Stimulated activated CD8-positive, alpha-beta memory T cell treated with anti-CD3 and anti-CD28 coated beads, Interleukin-4, amount 100 ng/mL, for 24 hours (primary cell): Measurements from ENCODE around the gene ADGRA1.
"Not testable (repeated sequence)": the region's sequence is repeated elsewhere in the genome, so short reads cannot be mapped to it uniquely, and the experiment has no call there.

ENCODE experiments used
- DNase-seq: peaks from one replicate; pipeline ENCODE4 v3.0.0-alpha.2; 2020; ENCODE audit warnings: low read depth

Gene ADGRA1

DNA sequence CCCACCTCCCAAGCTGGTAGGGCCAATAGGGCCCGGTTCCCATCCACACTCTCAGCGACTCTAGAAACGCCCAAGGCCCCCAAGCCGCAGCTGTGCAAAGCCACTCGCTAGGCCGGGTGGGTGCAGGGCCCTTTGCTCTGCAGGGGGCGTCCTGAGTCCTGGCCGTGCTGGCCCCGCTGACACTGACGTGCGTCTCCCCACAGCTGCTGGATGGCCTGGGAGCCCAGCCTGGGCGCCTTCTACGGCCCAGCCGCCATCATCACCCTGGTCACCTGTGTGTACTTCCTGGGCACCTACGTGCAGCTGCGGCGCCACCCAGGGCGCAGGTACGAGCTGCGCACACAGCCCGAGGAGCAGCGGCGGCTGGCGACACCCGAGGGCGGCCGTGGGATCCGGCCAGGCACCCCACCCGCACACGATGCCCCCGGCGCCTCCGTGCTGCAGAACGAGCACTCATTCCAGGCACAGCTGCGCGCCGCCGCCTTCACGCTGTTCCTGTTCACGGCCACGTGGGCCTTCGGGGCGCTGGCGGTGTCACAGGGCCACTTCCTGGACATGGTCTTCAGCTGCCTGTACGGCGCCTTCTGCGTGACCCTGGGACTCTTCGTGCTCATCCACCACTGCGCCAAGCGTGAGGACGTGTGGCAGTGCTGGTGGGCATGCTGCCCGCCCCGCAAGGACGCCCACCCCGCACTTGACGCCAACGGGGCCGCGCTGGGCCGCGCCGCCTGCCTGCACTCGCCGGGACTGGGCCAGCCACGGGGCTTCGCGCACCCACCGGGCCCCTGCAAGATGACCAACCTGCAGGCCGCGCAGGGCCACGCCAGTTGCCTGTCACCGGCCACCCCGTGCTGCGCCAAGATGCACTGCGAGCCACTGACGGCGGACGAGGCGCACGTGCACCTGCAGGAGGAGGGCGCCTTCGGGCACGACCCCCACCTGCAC is 40.7 kb downstream of the ADGRA1 start:
- DNase-seq = no peak

DNA sequence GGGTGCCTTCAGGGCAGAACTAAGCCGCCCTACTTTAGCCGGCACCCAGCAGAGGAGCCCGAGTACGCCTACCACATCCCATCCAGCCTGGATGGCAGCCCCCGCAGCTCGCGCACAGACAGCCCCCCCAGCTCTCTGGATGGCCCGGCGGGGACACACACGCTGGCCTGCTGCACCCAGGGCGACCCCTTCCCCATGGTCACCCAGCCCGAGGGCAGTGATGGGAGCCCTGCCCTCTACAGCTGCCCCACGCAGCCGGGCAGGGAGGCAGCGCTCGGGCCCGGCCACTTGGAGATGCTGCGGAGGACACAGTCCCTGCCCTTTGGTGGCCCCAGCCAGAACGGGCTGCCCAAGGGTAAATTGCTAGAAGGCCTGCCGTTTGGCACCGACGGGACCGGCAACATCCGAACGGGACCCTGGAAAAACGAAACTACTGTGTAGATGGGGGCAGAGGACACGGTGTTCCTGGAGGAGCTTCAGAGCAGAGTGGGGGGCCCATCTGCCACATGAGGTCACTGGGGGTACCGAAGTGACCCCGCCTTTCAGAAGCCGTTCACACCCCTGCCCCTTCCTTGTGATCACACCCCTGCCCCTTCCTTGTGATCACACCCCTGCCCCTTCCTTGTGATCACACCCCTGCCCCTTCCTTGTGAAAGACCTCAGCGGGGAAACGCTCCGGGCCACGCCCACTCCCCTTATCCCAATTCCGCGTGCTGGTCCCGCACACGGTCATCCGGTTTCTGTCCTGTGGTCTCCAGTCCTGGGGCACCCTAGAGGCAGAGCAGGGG is 41.5 kb downstream of the ADGRA1 start:
- no peak for DNase-seq

DNA sequence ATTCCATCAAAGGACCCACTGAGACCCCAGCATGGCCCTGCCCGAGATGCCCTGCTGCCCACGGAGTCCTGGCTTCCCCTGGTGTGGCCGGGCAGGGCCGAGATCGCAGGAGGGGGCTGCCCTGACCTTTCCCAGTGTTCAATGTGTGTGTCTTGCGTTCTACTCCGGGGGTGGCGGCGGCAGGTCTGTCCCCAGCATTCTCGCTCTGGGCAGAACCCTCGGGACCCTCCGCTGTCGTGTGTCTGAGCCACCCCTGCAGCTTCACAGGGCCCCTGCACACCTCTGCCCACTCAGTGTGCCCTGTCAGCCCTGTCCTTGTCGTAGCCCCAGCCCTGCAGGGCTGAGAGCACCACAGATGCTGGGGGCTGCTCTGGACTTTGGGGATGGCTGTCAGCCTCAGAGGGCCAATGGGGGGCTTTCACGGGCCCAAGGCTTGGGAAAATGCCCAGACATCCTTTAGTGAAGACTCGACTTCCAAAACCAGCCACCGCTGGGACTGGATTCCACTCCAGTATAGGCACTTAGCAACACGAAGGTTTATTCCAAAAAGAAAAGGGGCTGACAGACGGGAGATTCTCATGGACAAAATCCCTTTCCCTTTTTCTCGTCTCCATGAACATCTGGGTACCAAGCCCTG is 42.3 kb downstream of the ADGRA1 start:
- DNase-seq = no peak

DNA sequence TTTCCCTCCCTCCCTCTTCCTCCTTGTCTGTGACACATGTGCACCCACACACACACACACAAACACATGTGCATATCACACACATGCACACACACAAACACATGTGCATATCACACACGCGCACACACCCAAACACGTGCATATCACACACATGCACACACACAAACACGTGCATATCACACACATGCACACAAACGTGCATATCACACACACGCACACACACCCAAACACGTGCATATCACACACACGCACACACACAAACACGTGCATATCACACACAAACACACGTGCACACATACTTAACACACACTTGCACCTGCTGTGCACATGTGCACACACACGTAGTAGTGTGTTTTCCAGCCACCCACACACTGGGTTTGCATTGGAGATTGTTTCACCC is 42.9 kb downstream of the ADGRA1 start:
- DNase-seq = no peak

DNA sequence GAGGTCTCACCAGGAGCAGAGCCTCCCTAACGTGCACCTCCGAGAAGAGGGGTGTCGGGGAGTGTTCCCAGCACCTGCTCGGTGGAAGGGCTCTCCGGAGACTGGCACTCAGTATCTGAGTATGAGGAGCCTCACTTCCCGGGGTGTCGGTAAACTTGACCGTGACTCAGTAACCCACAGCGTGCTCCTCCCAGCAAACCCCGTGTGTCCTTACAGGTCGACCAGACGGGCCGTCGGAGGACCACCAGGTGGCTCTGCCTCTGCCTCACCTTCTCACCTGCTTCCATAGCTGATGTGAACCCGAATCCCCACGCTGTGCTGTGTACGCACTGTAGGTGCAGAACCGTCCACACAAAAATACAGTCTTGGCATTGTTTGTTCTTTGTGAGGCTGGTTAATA is 43.3 kb downstream of the ADGRA1 start:
- no peak for DNase-seq

DNA sequence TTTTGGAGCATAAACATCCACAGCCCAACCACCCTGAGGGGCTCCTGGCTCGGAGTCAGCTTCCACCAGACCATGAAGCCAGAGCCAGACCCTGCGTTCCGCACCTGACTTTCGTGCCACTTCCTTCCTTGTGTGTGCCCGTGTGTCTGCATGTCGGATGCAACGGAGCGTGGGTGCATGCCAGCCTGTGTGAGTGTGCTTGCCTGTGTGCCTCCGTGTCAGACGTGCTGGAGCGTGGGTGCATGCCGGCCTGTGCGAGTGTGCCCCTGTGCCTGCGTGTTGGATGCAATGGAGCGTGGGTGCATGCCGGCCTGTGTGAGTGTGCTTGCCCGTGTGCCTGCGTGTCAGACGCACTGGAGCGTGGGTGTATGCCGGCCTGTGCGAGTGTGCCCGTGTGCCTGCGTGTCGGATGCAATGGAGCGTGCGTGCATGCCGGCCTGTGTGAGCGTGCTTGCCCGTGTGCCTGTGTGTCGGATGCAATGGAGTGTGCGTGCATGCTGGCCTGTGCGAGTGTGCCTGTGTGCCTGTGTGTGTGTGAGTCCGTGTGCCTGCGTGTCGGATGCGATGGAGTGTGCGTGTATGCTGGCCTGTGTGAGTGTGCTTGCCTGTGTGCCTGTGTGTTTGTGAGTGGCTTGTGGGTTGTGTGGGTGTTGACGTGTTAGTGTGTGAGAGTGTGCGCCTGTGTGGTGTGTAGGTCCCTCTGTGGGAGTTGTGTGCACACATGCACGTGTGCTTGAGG is 44.2 kb downstream of the ADGRA1 start:
- no peak for DNase-seq

DNA sequence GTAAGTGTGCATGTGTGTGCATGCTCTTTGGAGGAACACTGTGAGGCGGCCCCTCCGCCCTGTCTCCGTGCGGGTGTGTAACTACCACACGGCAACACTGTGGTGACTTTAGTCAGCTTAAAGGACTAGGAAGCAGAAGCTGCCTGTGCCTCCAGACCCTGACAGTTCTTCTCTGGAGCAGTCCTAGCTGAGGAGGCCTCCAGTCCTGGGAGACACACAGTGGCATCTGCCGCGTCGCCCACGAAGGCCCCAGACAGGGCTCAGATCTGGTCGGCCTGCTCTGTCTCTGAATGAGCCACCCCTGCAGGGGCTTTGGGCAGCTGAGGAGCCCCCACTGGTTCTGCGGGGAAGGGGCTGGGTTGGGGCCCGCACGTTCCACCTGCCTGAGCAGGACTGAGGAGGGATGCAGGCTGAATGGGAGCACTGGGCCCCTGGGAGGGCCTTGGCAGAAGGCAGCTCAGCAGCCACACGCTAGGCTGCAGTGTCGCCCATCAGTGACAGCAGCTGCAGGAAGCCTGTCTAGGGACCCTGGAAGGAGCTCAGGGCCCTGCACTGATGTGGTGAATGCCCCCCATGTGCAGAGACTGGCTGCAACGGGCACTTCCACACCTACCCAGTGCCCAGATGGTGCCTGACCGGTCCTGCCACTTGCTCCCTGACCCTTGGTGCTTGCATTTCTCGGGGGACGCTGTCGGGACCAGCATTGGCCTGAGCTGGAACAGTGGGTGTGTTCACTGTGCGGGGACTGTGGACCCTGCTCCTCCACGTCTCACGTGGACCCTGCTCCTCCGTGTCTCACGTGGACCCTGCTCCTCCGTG is 45.0 kb downstream of the ADGRA1 start:
- DNase-seq = no peak

DNA sequence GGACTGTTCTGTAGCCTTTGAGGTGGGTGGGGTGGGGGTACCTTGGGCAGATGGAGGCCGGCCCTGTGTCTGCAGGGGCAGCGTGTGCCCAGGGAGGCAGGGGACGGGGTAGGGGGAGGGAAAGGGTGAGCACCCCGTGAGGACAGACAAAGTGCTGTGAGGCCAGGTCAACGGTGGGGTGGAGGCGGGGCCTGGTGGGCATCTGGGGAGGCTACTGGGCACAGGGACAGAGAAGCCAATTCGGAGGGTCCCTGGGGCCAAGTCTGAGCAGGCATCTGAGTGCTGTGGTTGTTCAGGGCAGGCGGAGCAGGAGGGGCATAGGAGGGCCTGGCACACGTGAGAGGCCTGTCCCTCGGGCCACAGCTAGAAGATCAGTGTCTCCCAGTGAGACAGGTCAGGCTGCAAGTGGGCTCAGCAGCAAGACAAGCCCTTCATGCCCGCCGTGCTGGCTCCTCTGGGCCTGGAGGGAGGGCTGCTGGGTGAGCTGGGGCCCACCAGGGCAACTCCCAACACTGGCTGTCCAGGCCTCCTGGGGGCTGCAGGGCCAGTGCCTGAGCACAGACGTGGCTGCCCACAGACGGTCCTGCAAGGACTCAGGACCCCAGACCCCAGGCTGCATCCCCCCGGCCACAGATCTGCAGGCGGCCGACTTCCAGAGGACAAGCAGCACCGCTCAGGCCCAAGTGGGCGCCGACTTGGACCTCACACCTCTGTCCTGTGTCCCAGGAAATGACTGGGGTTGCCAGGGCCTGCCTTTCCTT is 45.9 kb downstream of the ADGRA1 start:
- no peak for DNase-seq

DNA sequence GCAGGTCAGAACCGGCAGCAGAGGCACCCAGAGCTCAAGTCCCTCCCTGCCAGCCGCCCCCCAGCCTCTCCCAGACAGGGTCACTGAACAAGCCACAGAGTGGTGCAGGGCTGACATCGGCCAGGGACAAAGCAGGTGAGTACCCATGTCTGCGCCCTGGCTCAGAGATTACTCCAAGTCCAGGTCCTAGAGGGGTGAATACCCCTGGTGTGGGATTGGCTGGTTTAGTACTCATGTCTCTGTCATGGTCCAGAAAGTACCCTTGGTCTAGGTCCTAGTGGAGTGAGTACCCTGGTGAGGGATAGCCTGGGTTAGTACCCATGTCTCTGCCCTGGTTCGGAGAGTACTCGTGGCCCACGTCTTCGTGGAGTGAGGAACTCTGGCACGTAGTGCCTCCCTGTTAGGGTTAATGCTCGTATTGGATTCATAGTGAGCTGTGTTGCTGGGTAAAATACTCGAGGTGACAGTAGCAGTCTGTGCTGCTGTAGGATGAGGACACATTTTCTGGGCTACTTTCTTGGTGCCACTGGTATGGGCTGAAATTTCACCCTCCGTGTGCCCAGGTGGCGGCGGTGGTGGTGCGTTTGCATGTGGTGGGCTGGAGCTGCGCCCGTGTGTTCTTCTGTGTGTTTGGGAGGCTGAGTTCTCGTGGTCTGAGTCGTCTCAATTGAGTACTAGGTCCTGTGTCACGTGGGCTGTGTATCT is 46.8 kb downstream of the ADGRA1 start:
- no peak for DNase-seq

DNA sequence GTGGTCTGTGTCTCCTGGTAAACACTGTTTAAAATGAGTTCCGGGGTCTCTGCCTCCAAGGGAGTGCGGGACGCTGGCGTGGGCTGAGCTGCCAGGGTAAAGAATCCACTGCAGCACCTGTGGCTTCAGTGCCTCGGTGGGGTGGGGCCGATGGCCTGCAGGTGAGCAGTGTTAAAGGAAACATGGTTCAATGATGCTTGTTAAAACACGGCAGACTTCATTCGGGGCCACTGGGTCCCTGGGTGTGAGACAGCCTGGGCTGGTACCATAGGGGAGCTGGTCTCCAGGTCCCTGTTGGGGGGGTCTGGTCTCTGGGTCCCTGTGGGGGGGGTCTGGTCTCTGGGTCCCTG is 47.4 kb downstream of the ADGRA1 start:
- no peak for DNase-seq

DNA sequence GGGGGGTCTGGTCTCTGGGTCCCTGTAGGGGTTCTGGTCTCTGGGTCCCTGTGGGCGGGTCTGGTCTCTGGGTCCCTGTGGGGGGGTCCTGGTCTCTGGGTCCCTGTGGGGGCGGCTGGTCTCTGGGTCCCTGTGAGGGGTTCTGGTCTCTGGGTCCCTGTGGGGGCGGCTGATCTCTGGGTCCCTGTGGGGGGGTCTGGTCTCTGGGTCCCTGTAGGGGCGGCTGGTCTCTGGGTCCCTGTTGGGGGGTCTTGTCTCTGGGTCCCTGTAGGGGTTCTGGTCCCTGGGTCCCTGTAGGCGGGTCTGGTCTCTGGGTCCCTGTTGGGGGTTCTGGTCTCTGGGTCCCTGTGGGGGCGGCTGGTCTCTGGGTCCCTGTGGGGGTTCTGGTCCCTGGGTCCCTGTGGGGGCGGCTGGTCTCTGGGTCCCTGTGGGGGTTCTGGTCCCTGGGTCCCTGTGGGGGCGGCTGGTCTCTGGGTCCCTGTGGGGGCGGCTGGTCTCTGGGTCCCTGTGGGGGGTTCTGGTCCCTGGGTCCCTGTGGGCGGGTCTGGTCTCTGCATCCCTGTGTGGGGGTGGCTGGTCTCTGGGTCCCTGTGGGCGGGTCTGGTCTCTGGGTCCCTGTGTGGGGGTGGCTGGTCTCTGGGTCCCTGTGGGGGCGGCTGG is 49.9 kb downstream of the ADGRA1 start:
- DNase-seq = not testable (repeated sequence)

DNA sequence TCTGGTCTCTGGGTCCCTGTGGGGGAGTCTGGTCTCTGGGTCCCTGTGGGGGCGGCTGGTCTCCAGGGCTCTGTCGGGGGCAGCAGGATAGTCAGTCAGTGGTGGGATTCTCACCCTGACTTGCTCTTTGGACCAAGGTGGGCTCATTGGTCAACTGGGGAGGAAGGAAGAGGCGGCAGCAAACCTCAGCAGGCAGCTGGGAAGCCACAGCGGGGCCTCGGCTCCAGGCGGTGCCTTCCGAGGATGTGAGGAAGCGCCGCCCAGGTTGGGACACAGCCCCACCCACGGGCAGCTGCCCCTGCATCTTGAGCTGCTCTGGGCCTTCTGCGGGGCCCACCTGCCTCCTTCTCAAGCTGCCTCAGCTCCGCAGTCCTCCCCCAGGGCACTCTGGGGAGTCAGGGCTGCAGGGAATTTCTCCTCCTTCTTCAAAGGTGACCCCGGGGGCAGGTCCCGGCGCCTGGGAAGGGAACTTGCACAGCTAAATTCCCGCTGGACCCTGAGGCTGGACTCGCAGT is 51.9 kb downstream of the ADGRA1 start:
- DNase-seq = no peak

DNA sequence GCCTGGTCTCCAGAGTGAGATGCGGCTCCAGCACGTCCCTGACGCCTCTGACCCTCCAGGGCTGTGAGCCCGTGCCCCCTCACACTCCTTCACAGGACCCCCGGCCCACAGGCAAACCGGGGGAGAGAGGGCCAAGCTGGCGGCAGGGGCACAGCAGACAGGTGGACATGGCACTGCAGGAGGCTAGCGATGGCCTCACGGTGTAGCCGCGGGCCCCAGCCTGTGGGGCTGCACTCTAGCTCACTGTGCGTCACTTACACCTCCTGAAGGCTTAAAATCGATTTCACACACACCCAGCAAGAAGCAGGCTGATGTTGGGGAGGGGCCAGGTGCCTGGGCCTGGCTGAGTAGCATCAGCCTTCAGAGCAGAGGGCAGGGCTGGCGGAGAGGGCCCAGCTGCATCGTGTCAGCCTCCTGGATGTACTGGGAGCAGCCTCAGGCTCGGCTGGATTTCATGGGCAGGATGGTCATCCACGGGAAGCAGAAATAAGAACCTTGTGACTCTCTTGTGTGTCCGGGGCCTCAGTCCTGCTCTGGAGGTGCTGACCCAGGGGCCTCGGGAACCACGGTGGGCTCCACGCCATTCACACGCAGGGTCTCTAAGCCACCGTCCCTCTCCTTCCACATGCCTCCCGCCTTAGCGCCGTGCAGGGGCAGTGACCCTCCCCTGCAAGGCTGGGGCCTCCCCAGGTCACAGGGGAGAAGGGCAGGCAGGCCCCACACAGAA is 52.9 kb downstream of the ADGRA1 start:
- DNase-seq = no peak

DNA sequence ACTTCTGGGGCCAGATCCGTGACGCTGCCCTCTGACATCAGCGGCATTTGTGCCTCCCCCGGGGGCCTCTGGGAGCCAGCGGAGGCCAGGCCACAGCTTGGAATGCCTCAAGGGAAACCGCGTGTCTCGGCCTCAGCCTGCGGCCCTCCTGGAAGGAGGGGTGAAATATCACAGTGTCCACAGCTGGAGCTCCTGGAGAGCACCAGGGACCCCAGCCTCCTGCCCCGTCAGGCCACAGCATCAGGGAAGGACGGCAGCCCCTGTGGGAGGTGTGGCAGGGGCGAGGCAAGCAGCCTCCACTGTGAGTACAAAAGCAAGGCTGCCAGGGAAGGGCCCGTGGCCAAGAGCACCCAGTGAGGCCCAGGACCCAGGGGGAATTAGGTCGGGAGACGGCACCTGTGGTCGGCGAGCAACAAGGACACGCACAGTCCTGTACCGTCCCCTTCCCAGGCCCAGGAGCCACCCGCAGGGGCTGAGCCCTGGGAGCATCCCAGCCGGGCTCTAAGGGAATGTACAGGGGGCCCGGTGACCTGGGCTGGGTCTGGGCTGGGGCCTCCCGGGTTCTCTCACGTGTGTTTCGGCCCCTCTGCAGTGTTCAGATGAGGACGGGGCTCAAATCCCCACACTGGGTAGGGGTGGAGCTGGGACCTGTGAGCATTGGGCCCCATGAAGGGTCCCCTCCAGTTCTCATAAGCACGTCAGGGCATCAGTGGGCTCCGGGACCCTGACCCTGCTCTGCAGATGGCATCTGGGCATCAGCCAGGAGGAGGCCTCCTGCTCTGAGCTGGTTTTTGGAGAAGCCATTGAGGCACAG is 53.6 kb downstream of the ADGRA1 start:
- DNase-seq = no peak

DNA sequence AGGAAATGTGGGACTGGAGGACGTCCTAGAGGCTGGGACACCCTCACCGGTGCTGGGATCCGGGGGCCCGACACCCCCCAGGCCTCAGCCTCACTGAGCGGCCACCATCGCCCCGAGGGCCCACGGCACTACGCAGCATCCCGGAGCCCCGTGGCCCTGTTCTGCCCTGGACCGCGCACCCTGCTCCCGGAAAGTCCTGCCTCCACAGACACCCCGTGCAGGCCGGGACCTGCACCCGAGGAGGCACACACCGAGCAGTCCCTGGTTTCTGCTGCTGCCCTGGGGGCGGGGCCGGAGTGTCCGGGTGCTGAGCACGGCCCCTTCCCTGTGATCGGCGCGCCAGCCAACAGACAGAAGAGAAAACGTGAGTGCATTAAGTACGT is 54.2 kb downstream of the ADGRA1 start:
- DNase-seq = no peak

DNA sequence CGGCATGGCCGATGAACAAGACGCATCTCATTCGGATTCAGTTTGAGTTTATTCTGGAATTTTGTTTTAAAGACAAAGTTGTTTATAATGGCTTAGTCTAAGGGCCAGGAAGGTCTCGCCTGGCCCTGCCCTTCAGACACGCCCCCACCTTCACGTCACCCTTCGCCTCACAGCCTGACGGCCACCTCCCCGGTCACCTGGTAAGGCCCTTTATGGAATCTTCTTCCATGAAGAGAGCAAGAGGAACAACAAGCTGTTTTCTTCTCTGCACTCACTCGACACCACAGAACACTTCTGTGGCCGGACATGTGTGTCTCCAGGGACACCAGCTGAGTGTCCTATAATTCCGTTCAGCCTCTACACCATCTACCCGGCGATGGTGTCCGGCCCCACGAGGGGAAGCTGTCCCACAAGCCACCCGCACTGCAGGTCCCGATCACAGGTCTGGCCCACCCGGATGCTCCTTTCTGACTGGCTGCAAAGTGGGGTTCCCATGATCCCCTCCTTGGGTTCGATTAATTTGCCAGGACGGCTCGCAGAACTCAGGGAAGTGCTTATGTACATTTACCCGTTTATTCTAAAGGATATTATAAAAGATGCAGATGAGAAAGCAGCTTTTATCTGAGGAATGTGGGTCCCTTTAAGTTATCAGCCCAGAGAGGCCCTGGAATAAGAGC is 54.9 kb downstream of the ADGRA1 start:
- DNase-seq = no peak

DNA sequence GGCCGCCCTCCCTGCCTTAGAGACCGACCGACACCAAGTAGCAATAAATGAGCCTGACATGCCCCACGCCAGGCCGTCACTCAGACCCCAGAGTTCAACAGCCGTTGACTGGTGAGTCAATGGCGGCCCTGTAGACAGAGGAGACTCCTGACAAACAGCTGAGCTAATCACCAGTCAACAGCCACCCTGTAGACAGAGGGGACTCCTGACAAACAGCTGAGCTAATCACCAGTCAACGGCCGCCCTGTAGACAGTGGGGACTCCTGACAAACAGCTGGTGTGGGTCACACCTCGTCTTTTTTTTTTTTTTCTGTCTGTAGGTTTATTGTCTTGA is 55.4 kb downstream of the ADGRA1 start:
- DNase-seq = no peak
